Neutrophil (primary cell): ENCODE results near the gene TMEM50B.

Source experiments
- H3K27ac ChIP-seq: fragments of 200-600 bp; sonication (generic); 2 replicates; pipeline ENCODE4 v1.5.1; 2016; ENCODE audit warnings: mild to moderate bottlenecking, moderate library complexity
- H3K27me3 ChIP-seq: fragments of 200-600 bp; sonication (generic); 2 replicates; pipeline ENCODE4 v1.6.0; 2016; ENCODE audit warnings: mild to moderate bottlenecking
- H3K36me3 ChIP-seq: fragments of 200-600 bp; sonication (generic); 2 replicates; pipeline ENCODE4 v1.5.1; 2017
- H3K4me1 ChIP-seq, 2 experiments: fragments of 200-600 bp in 1 of 2; sonication (generic) in 1 of 2; 1 replicate in 1 of 2; 2 replicates in 1 of 2; pipeline versions ENCODE4 v1.5.1 to v1.6.1; 2013 to 2016; ENCODE audit warnings: low read depth in 1 of 2, low read length in 1 of 2, mild to moderate bottlenecking in 1 of 2, moderate library complexity in 1 of 2; ENCODE audit not compliant: control insufficient read depth in 1 of 2, insufficient read depth in 1 of 2
- H3K4me3 ChIP-seq, 2 experiments: fragments of 200-600 bp in 1 of 2; sonication (generic) in 1 of 2; 1 replicate in 1 of 2; 2 replicates in 1 of 2; pipeline ENCODE4 v1.5.1; 2013 to 2016; ENCODE audit warnings: low read depth in 1 of 2, low read length in 1 of 2, mild to moderate bottlenecking in 1 of 2, moderate library complexity in 1 of 2
- H3K9me3 ChIP-seq: fragments of 200-600 bp; sonication (generic); 2 replicates; pipeline ENCODE4 v1.5.1; 2016
- CTCF ChIP-seq: fragments of 200-600 bp; sonication (generic); IDR thresholded peaks from 2 replicates; pipeline ENCODE4 v1.5.1; 2016; ENCODE audit warnings: antibody characterized with exemption

Gene TMEM50B

GRCh38 chr21:33479679-33480480 lies at the start of gene TMEM50B:
TSS of gene TMEM50B (minus strand) at chr21:33479974. CDS start at chr21:33468885, 11,089 bp downstream.
- Histone ChIP-seq H3K4me3 (peak within 1 kb of the TSS; percentile 69 to 97), H3K4me1 (peaks cover 36 to 38% of the 10 kb centered on the region in 2 experiments), H3K36me3 (no peaks in the 10 kb centered on the region), H3K9me3 (no peaks in the 10 kb centered on the region), H3K27ac (peak within 1 kb of the TSS; percentile 94), H3K27me3 (no peaks in the 10 kb centered on the region)
- TF ChIP-seq CTCF, result peak; percentile 59

- peaks cover 32% of the 10 kb centered on the region for H3K36me3 ChIP-seq
- H3K27ac ChIP-seq, result no peak overlapping the region
- no peaks in the 10 kb centered on the region for H3K9me3 ChIP-seq
- H3K4me3 ChIP-seq, result no peak overlapping the region
- H3K27me3 ChIP-seq, result no peaks in the 10 kb centered on the region
- H3K4me1 ChIP-seq, result peaks cover 7 to 11% of the 10 kb centered on the region in 2 experiments
- no peak for TF ChIP-seq CTCF
Observed at GRCh38 chr21:33522953-33523349, 43.2 kb upstream of the TMEM50B start.

GRCh38 chr21:33522297-33522952 lies 42.7 kb upstream of the TMEM50B start:
- H3K27me3 ChIP-seq, result no peaks in the 10 kb centered on the region
- peaks cover 32% of the 10 kb centered on the region for H3K36me3 ChIP-seq
- no peak overlapping the region for H3K27ac ChIP-seq
- H3K4me3 ChIP-seq, result no peak overlapping the region
- peaks cover 7 to 11% of the 10 kb centered on the region in 2 experiments for H3K4me1 ChIP-seq
- TF ChIP-seq CTCF, result no peak
- no peaks in the 10 kb centered on the region for H3K9me3 ChIP-seq

- Histone ChIP-seq H3K4me3 (no peak overlapping the region), H3K27ac (no peak overlapping the region), H3K4me1 (no peaks in the 10 kb centered on the region), H3K36me3 (peaks cover 64% of the 10 kb centered on the region), H3K27me3 (no peaks in the 10 kb centered on the region), H3K9me3 (no peaks in the 10 kb centered on the region)
- TF ChIP-seq CTCF, result no peak
Observed at GRCh38 chr21:33518899-33519298, 39.1 kb upstream of the TMEM50B start.

GRCh38 chr21:33514229-33514628 lies 34.5 kb upstream of the TMEM50B start:
- Histone ChIP-seq H3K4me1 (no peaks in the 10 kb centered on the region), H3K4me3 (no peak overlapping the region), H3K9me3 (no peaks in the 10 kb centered on the region), H3K36me3 (peaks cover 89% of the 10 kb centered on the region), H3K27ac (no peak overlapping the region), H3K27me3 (no peaks in the 10 kb centered on the region)
- TF ChIP-seq CTCF, result no peak
